Choroid plexus epithelial cell (primary cell): Measurements from ENCODE around the gene IL1RAPL1.
A peak's percentile ranks its signal among the peaks of the same experiment; 100 is the strongest.

Source experiments
- DNase-seq: peaks from one replicate; pipeline ENCODE4 v3.0.0-alpha.2; 2010; ENCODE audit warnings: low read depth
- H3K4me3 ChIP-seq: 2 replicates; pipeline ENCODE4 v1.5.1; 2011; ENCODE audit warnings: low read depth, mild to moderate bottlenecking, control low read depth, low read length, moderate library complexity
- TF ChIP-seq, protein P1 (sequence below): conservative IDR thresholded peaks from 2 replicates; pipeline ENCODE4 v1.5.1; 2011; ENCODE audit warnings: low read depth, mild to moderate bottlenecking, control low read depth, inconsistent platforms, low read length, moderate library complexity

The IL1RAPL1 gene

DNA sequence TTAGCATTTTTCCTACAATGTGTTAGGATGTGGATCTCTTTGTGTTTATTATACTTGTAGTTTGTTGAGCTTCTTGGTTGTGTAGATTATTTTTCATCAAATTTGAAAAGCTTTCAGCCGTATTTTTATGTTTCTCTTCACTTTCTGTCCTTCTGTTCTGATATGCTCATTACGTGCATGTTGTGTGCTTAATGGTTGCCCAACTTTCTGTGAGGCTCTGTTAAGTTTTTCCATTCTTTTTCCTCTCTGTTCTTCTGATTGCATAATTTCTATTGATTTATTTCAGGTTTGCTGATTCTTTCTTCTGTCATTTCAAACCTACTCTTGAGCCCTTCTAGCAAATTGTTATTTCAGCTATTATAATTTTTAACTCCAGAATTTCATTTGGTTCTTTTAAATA is 478.2 kb downstream of the IL1RAPL1 start:
- no peak for DNase-seq
- TF ChIP-seq, protein P1, sequence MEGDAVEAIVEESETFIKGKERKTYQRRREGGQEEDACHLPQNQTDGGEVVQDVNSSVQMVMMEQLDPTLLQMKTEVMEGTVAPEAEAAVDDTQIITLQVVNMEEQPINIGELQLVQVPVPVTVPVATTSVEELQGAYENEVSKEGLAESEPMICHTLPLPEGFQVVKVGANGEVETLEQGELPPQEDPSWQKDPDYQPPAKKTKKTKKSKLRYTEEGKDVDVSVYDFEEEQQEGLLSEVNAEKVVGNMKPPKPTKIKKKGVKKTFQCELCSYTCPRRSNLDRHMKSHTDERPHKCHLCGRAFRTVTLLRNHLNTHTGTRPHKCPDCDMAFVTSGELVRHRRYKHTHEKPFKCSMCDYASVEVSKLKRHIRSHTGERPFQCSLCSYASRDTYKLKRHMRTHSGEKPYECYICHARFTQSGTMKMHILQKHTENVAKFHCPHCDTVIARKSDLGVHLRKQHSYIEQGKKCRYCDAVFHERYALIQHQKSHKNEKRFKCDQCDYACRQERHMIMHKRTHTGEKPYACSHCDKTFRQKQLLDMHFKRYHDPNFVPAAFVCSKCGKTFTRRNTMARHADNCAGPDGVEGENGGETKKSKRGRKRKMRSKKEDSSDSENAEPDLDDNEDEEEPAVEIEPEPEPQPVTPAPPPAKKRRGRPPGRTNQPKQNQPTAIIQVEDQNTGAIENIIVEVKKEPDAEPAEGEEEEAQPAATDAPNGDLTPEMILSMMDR: no peak
- no peak overlapping the region for H3K4me3 ChIP-seq

DNA sequence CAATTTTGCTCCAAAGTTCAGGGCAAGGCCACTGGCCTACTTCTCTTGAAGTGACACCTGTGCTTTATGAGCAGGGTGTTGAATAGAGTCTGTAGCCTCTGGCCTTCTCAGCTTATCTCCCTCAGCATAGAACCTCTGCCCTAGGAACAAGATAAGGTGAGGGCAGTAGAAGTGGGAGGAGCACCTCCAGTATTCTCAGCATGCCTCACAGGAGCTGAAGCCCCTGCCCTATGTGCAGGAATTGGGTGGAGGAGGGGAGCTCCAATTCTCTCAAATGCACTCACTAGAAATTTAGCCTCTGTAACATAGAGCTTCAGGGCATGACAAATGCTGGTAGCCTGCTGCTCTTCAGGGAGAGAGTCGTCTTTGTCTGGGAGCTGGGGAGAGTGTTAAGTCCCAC is 479.3 kb downstream of the IL1RAPL1 start:
- TF ChIP-seq, protein P1: no peak
- no peak overlapping the region for H3K4me3 ChIP-seq
- DNase-seq: no peak

DNA sequence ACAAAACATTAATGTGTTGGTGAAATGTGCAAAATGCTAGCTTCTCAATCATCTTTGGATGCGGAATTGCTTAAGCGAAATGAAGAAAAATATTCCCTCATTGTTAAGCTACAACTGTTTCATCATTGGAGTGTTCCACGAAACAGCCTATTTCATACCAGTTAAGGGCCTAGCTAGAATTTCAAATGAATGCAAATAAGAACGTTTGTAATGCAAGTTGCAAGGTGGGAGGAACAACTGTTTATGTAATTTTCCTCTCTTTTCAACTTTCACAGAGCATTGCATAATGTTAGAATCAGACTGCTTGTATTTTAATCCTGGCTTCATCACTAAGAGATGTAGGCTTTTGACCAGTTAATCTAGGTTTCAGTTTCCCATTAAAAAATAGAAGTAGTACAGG is 480.1 kb downstream of the IL1RAPL1 start:
- no peak for DNase-seq
- TF ChIP-seq, protein P1: no peak
- H3K4me3 ChIP-seq: no peak overlapping the region

DNA sequence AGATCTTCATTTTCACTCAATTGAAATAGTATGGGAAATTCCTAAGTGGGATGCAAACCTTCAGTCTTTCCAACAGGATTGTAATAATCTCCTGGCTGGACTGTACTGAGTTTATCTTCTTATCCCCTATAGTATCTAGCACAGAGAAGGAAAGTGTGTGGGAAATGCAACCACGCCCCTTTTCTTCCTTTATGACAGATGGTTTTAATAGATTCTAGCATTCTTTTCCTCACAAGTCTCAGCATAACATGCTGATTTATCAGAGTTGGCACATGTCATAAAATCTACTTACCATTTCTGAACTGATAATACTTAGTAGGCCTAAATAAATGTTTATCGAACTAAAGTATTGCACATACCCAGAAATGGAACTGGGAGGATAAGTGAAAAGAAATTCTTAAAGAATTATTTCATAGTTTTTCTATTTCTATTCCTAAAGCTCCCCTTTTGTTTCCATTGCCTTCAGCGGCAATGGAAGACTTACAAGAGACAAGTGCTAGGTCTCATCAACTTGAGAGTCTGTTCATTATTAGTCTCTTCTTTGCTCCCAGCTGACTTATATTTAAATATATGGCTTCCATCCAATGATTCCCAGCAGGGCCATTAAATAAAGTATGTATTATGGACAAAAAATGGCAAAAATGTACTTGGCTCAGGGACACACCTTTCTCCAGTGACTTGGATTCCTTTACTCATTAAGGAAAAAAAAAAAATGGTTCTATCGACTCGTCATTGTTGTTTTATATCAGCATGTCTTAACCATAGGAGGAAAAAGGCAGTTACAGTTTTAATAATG is 484.5 kb downstream of the IL1RAPL1 start:
- H3K4me3 ChIP-seq: no peak overlapping the region
- TF ChIP-seq, protein P1: no peak
- DNase-seq: peak; percentile 15

DNA sequence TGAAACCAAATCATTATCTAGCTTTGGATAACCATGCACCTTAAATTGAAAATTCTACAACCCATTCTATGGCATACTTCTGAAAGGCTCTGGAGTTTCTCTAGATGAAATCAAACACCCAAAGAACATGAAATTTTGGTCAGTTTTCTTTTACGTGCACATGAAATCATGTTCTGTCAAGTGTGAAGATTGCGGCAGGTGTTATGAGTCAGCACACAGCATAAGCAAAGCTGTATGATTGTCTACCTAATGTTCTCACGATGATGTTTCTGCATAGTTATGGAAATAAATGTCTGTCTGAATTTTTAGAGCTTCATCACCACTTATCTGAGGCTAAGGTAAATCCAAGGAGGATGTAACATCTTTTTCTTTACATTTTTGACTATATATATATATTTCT is 495.3 kb downstream of the IL1RAPL1 start:
- no peak overlapping the region for H3K4me3 ChIP-seq
- TF ChIP-seq, protein P1: no peak
- DNase-seq: no peak

DNA sequence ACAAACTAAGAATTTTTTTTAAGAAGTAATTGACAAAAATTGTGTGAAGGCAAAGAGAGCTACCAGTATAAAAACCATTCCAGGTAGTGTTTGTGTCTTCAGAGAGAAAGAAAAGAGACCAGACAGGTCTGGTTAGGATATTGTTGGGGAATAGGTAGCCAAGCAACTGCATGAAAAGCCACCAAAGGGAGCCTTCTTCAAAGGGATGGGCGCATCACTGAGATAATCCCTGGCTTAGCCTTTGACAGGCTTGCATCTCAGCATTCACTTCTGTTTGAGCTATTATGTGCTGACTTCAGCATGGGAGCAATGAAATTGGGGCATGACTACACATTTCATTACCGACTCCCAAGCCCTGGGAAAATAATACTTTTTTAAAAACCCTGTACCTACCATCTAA is 496.6 kb downstream of the IL1RAPL1 start:
- no peak for DNase-seq
- H3K4me3 ChIP-seq: no peak overlapping the region
- TF ChIP-seq, protein P1: no peak

DNA sequence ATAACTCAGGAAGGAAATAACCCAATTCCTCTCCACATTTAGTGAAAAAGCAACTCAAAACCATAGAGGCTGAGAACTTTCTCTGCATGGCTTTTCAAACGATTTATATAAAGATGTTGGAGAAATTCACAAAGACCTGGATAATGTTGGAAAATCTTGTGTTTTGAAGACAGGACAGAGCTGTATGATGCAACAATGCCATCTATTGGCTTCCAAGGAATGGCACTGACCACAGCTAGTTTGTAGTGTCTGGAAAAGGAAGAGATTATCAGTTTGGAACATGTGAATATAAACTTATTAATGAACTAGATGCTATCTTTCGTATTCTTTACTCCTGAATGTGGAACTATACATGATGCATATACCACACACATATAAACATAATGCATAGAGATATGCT is 503.6 kb downstream of the IL1RAPL1 start:
- TF ChIP-seq, protein P1: peak; percentile 29
- DNase-seq: peak; percentile 36
- no peak overlapping the region for H3K4me3 ChIP-seq
